Loucy (cell line): Measurements from ENCODE around the gene LILRB3.
"Not testable (repeated sequence)": the region's sequence is repeated elsewhere in the genome, so short reads cannot be mapped to it uniquely, and the experiment has no call there.

Experiments
- EZH2phosphoT487 ChIP-seq: fragments of 200-600 bp; IDR thresholded peaks from 2 replicates; pipeline ENCODE4 v1.6.1; 2018; ENCODE audit warnings: antibody characterized with exemption, mild to moderate bottlenecking, moderate library complexity, borderline replicate concordance
- TF ChIP-seq, protein P1 (sequence below): fragments of 200-600 bp; sonication (generic); conservative IDR thresholded peaks from 2 replicates; pipeline ENCODE4 v1.5.1; 2014; ENCODE audit warnings: mild to moderate bottlenecking, antibody characterized with exemption, low read length

DNA sequence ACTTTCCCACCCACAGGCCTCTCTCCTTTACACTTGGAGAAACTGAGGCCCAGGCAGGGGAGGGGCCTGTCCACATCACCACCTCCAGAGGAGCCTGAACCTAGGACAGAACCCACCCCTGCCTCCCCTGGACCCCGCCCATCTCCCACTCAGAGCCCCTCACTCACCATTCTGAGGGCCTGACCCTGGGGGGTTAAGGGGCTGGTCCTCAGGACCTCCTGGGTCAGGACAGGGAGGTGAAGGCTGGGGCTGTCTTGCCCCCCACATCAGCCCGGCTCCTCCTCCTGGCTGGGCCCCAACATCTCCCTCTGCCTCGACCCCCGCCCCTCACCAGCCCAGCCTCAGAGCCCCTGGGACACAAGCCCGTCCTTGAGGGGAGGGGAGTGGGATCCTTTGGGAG, 3.1 kb downstream of the LILRB3 start:
- TF ChIP-seq, protein P1, sequence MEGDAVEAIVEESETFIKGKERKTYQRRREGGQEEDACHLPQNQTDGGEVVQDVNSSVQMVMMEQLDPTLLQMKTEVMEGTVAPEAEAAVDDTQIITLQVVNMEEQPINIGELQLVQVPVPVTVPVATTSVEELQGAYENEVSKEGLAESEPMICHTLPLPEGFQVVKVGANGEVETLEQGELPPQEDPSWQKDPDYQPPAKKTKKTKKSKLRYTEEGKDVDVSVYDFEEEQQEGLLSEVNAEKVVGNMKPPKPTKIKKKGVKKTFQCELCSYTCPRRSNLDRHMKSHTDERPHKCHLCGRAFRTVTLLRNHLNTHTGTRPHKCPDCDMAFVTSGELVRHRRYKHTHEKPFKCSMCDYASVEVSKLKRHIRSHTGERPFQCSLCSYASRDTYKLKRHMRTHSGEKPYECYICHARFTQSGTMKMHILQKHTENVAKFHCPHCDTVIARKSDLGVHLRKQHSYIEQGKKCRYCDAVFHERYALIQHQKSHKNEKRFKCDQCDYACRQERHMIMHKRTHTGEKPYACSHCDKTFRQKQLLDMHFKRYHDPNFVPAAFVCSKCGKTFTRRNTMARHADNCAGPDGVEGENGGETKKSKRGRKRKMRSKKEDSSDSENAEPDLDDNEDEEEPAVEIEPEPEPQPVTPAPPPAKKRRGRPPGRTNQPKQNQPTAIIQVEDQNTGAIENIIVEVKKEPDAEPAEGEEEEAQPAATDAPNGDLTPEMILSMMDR = not testable (repeated sequence)
- not testable (repeated sequence) for TF ChIP-seq EZH2phosphoT487
